ENCODE measurements around the gene AGO3. TPM values are rescaled to one million over a fixed set of nuclear protein-coding genes. Genes with fewer than 3 reads are reported as not detected.

The AGO3 gene
- total RNA-seq, 1 experiment from 2014 or later: 39.4 TPM

GRCh38 chr1:36092798-36093185 lies 161.9 kb downstream of the AGO3 start:
- H3K4me1 ChIP-seq (ENCODE audit: control insufficient read depth, insufficient read depth, low read length): peaks cover 3% of the 10 kb centered on the region; the same call in 1 of the 2 replicates
- ATAC-seq (no peak), DNase-seq (ENCODE audit: low read depth, low spot score) (no peak)
- H3K9me3 ChIP-seq (ENCODE audit: control insufficient read depth, insufficient read depth, low read depth, low read length): no peaks in the 10 kb centered on the region
- CTCF ChIA-PET: no interaction called here
- POLR2A ChIA-PET: no interaction called here
- BruUV-seq (replicated peaks): no TSS peak
- in situ Hi-C loops (cut with HindIII; ENCODE audit: low pct_unique_long_range_greater_than_20kb, low sequenced_read_pairs): no loop called here
- no peaks in the 10 kb centered on the region for H3K27me3 ChIP-seq (ENCODE audit: control insufficient read depth, insufficient read depth, low read length)
- TF ChIP-seq SIN3A (IDR thresholded peaks at IDR 0.05; ENCODE audit: borderline replicate concordance, insufficient read depth, low read depth, low read length) (no peak), POLR2AphosphoS5 (IDR thresholded peaks at IDR 0.05; ENCODE audit: low read depth, low read length) (no peak), TCF7L2 (IDR thresholded peaks at IDR 0.05; ENCODE audit: low read depth, low read length) (no peak)
- TF ChIP-seq, protein P1, sequence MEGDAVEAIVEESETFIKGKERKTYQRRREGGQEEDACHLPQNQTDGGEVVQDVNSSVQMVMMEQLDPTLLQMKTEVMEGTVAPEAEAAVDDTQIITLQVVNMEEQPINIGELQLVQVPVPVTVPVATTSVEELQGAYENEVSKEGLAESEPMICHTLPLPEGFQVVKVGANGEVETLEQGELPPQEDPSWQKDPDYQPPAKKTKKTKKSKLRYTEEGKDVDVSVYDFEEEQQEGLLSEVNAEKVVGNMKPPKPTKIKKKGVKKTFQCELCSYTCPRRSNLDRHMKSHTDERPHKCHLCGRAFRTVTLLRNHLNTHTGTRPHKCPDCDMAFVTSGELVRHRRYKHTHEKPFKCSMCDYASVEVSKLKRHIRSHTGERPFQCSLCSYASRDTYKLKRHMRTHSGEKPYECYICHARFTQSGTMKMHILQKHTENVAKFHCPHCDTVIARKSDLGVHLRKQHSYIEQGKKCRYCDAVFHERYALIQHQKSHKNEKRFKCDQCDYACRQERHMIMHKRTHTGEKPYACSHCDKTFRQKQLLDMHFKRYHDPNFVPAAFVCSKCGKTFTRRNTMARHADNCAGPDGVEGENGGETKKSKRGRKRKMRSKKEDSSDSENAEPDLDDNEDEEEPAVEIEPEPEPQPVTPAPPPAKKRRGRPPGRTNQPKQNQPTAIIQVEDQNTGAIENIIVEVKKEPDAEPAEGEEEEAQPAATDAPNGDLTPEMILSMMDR (IDR thresholded peaks at IDR 0.05): no peak
- peaks cover 13% of the 10 kb centered on the region for H3K36me3 ChIP-seq (ENCODE audit: control insufficient read depth, insufficient read depth, low read length)
- no peak overlapping the region for H3K27ac ChIP-seq (ENCODE audit: low read length)
- no peak overlapping the region for H3K4me3 ChIP-seq (ENCODE audit: low read depth in 2 of 2, low read length in 2 of 2)
- intact Hi-C loops (cut with micrococcal nuclease; ENCODE audit: unreplicated experiment): no loop called here

GRCh38 chr1:36093226-36093625 lies 162.3 kb downstream of the AGO3 start:
- ChIA-PET POLR2A (no interaction called here), CTCF (no interaction called here)
- TF ChIP-seq SIN3A (IDR thresholded peaks at IDR 0.05; ENCODE audit: borderline replicate concordance, insufficient read depth, low read depth, low read length) (no peak), TCF7L2 (IDR thresholded peaks at IDR 0.05; ENCODE audit: low read depth, low read length) (no peak), POLR2AphosphoS5 (IDR thresholded peaks at IDR 0.05; ENCODE audit: low read depth, low read length) (no peak)
- TF ChIP-seq, protein P1 (IDR thresholded peaks at IDR 0.05): no peak
- TF ChIP-seq, protein P2, sequence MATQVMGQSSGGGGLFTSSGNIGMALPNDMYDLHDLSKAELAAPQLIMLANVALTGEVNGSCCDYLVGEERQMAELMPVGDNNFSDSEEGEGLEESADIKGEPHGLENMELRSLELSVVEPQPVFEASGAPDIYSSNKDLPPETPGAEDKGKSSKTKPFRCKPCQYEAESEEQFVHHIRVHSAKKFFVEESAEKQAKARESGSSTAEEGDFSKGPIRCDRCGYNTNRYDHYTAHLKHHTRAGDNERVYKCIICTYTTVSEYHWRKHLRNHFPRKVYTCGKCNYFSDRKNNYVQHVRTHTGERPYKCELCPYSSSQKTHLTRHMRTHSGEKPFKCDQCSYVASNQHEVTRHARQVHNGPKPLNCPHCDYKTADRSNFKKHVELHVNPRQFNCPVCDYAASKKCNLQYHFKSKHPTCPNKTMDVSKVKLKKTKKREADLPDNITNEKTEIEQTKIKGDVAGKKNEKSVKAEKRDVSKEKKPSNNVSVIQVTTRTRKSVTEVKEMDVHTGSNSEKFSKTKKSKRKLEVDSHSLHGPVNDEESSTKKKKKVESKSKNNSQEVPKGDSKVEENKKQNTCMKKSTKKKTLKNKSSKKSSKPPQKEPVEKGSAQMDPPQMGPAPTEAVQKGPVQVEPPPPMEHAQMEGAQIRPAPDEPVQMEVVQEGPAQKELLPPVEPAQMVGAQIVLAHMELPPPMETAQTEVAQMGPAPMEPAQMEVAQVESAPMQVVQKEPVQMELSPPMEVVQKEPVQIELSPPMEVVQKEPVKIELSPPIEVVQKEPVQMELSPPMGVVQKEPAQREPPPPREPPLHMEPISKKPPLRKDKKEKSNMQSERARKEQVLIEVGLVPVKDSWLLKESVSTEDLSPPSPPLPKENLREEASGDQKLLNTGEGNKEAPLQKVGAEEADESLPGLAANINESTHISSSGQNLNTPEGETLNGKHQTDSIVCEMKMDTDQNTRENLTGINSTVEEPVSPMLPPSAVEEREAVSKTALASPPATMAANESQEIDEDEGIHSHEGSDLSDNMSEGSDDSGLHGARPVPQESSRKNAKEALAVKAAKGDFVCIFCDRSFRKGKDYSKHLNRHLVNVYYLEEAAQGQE (IDR thresholded peaks at IDR 0.05; ENCODE audit: insufficient read depth in 1 of 2, low read depth in 2 of 2, low read length in 1 of 2): no peak
- no TSS peak for BruUV-seq (replicated peaks)
- H3K27me3 ChIP-seq (ENCODE audit: control insufficient read depth, insufficient read depth, low read length): no peaks in the 10 kb centered on the region
- ATAC-seq: no peak
- no peak overlapping the region for H3K4me3 ChIP-seq (ENCODE audit: low read depth in 2 of 2, low read length in 2 of 2)
- no peaks in the 10 kb centered on the region for H3K9me3 ChIP-seq (ENCODE audit: control insufficient read depth, insufficient read depth, low read depth, low read length)
- intact Hi-C loops (cut with micrococcal nuclease; ENCODE audit: unreplicated experiment): no loop called here
- peaks cover 13% of the 10 kb centered on the region for H3K36me3 ChIP-seq (ENCODE audit: control insufficient read depth, insufficient read depth, low read length)
- no peak overlapping the region for H3K27ac ChIP-seq (ENCODE audit: low read length)
- H3K4me1 ChIP-seq (ENCODE audit: control insufficient read depth, insufficient read depth, low read length): peaks cover 3% of the 10 kb centered on the region; the same call in 1 of the 2 replicates
- DNase-seq (ENCODE audit: low read depth, low spot score): no peak
- in situ Hi-C loops (cut with HindIII; ENCODE audit: low pct_unique_long_range_greater_than_20kb, low sequenced_read_pairs): no loop called here

Measured in Panc1 (cell line).